ENCODE data around the gene GTPBP4.

The GTPBP4 gene

GRCh38 chr10:968546-969199 is 19.6 kb upstream of the GTPBP4 start:
- no peak for DNase-seq

- DNase-seq, result no peak
These were observed 18.6 kb upstream of the GTPBP4 start for GRCh38 chr10:969473-970150.

DNA sequence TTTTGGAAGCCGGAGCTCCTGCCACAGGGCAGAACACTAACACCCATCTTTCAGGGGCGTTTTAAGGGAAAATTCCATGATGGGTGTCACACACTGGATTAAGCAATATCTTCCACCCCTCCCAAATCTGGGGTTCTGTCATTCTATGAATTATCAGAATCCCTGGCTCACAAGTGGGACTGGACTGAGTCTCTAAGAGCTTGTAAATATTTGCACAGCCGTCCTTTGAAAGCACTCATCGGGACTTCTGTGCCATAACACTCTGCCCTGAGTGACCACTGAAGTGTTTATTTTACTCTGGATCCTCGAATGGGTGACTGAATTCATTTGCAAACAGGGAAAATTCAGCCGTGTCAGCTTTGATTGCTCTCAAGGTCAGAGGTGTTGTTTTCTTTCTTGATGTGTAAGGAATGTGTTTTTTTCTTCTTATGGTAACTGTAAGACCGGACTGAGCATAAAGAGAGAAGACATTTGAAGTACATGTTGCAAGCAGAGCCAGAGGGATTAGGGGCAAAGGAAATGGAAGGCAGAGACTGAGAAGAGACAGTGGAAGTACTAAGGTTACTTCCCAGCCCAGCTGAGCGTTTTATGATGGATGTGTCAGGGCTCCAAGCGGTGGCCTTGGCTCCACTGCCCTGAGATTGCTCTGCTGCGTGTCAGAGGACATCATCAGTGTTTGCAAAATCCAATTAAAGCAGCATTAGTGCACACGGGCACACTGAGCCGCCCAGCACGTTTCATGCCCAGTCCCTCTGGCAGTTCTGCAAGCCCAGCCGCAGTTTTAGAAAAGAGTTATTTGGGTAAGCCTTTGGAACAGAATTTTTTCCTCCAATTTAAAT is 17.7 kb upstream of the GTPBP4 start:
- no peak for DNase-seq

DNA sequence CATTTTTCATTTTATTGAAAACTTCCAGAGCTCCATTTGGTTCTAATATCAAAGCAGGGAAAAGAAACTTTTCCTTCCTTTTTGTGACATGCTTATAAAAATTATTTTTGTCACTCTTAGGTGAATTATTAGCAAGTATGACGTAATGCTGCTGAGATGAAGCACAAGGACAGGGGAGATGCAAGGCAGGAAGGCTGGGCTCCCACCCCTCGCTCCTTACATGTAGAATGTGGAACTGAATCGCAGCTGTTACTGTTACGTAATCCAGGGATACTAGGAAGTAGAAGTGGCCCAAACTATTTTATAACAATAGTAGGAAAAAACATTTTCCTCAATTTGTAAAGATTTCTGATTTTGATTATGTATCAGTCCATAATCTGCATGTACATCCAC is 17.1 kb upstream of the GTPBP4 start:
- DNase-seq, result no peak

- DNase-seq, result no peak
These were observed 16.6 kb upstream of the GTPBP4 start for GRCh38 chr10:971613-972012.

DNA sequence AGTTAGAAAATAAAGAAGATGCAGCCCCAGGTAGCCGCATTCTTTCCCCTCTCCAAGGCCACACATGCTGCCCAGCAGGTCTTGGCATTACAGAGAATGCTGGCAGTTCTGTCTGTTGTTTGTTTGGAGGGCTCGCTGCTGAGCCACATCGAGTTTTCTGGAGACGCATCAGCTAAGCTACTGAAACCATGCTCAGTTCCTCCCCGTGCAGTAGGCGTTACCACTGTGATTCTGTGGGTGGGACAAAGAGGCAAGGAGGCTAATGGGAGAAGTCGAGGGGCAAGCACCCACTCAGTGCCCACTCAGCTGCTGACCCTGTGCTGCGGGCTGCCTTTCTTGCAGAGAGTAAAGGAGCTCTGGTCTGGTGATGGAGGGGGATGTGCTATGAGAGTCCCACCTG is 15.5 kb upstream of the GTPBP4 start:
- no peak for DNase-seq

DNA sequence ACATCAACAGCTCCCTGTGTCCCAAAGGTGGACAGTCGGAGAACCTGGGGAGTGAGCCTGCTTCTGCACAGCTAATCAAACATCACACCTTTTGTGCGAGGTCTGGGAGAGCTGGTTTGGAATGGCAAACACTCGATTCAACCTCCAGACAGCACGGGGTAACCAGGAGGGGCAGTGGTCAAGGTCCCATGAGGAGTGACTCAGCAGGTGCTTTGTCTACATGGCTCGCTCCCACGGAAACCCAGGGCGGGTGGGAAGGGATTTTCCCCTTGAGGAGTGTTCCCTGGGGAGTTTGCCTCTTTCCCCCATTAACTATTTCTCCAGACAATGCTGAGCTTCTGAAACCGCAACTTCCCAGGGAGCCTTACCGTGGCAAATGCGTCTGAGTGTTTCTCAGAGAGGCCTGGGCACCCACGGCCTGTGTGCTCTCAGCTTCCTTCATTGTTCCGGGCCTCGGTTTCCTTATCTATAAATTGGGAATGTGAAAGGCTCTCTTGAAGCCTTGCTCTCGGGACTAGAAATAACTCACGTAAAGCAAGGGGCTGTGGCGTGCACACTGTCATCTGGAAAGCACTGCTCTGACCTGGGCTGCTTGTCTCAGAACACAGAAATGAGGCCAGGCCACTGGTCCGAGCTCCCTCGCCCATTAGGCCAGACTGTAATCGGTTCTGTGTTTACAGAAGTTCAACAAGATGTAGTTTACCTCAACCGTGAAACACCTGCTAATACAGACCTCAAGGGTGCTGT is 14.0 kb upstream of the GTPBP4 start:
- no peak for DNase-seq

- no peak for DNase-seq
These were observed 13.5 kb upstream of the GTPBP4 start for GRCh38 chr10:974785-975074.

- DNase-seq, result no peak
These were observed 11.9 kb upstream of the GTPBP4 start for GRCh38 chr10:976316-976715.

GRCh38 chr10:978826-979421 is 9.3 kb upstream of the GTPBP4 start:
- no peak for DNase-seq

DNA sequence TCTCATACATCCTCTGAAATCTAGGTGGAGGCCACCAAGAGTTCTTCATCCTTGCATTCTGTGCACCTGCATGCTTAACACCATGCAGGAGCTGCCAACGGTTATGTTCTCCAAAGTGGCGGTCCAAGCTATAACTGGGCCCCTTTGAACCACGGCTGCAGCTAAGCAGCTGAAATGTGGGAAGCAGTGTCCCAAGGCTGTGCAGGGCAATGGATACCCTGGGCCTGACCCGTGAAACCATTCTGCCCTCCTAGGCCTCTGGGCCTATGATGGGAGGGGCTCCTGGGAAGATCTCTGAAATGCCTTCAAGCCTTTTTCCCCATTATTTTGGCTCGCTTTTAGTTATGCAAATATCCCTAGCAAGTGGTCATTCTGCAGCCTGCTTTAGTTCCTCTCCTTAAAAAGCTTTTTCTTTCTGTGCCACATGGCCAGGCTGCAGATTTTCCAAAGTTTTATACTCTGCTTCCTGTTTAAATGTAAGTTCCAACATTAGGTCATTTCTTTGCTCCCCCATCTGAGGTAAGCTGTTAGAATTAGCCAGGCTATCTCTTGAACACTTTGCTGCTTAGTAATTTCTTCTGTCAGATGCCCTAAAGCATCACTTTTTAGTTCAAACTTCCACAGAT is 7.7 kb upstream of the GTPBP4 start:
- DNase-seq, result no peak

DNA sequence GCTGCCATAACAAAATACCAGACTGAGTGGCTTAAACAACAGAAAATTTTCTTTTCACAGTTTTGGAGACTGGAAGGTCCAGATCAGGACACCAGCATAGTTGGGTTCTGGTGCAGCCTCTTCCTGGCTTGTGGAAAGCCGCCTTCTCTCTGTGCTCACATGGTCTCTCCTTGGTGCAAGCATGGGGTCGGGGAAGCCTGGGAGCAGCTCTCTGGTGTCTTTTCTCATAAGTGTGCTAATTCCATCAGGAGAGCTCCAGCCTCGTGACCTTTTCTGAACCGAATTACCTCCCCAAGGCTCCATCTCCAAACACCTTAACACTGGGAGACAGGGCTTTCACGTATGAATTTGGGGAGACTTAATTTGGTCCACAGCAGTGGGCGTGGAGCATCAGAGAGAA is 4.8 kb upstream of the GTPBP4 start:
- no peak for DNase-seq

DNA sequence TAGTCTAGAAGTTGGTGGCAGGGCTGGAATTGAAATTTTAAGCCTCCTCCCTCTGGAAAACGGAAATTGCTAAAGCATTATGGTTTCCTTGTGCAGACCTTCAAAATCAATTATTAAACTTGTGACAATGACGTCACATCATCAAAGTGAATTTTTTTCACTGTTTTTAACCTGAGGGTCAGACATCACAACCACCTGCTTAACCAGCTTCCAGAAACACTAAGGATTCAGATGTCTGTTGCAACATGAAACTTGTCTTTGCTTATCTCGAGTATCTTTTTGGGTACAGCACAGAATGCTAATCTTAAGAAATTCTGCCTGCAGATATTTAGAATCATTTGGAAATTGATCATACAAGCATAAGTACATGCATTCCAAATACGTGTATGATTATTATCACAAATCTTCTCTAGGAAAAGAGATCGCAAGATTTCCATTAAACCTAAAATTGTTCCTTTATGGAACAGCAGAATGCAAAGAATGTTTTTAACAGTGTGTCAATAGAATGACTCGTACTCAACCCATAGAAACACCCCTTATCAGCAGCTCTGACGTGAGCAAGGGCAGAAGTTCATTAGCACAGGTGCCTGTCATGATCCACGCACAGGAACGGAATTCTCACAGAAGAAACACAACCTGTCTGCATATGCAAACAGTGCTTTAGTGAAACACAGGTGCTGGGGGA is 4.1 kb upstream of the GTPBP4 start:
- no peak for DNase-seq

DNA sequence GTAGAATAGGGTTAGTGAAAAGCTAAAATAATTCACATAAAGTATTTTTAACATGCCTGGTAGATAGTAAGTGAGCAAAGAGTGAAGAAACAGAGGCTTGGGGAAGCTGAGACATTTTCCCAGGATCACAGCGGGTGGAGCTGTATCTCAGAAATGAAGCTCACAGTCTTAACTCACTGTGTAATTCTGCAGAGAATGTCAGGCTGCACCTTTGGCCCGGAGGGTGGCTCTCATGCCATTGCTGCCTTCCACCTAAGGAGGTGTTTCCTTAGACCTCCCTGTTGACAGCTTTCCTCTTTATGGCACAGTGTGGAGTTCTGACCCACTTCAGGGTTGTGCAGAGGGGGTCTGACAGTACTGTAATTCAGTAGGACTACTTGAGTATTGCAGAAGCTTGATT is 2.9 kb upstream of the GTPBP4 start:
- no peak for DNase-seq

DNA sequence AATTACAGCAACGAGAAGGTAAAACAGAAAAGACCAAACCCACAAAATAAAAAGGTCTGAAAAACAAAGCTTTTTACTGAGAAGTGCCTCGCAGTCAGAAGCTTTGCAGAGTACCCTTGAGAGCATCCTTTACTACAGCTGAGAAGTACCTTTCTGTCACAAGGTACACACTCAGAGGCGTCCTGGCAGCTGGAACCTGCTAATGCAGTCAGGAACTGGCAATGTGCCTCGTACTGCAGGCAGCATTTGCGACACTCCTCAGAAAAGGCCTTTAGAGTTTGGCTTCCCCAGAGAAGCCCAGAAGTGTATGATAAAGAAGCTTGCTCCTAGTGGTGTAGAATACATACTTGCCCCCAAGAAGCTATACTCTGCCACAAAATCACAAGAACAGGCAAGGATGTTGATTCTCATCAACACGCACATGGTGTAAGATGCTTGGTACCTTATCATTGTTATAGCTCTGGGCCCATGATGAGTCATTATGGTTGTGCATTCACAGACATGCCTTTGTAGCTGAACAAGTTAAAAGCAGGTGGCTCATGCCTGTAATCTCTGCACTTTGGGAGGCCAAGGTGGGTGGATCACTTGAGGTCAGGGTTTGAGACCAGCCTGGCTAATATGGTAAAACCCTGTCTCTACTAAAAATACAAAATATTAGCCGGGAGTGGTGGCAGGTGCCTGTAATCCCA is 2.0 kb upstream of the GTPBP4 start:
- no peak for DNase-seq

GRCh38 chr10:986881-987619 is 1.2 kb upstream of the GTPBP4 start:
- no peak for DNase-seq

GRCh38 chr10:987620-987869 is 689 bp upstream of the GTPBP4 start:
- no peak for DNase-seq

GRCh38 chr10:988667-989545 is 672 bp downstream of the GTPBP4 start:
- DNase-seq, result peak; percentile 40

DNA sequence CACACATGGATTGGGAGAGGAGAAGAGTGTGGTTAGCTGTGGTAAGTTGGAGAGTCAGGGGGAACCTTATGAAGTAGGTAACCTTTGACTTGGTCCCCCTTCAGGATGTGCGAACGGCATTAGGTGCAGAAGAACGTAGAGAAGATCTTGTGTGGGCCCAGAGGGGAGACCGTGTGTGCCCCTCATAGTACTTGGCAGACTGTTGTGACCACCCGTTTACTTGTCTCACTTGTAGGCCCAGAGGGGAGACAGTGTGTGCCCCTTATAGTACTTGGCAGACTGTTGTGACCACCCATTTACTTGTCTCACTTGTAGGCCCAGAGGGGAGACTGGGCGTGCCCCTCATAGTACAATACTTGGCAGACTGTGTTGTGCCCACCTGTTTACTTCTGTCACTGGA is 2.6 kb downstream of the GTPBP4 start:
- DNase-seq, result no peak

DNA sequence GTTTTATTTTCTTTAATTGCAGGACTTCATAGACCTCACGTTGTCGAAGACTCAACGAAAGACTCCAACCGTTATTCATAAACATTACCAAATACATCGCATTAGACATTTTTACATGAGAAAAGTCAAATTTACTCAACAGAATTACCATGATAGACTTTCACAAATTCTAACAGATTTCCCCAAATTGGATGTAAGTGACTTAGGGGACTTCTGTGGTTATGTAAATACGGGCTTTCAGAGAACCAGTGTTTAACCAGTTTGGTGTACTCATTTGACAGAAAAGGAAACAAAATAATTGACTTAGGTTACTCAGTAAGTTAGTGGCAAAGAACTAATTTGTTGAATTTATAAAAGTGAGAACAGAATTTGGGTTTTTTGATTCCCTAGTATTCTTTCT is 4.2 kb downstream of the GTPBP4 start:
- DNase-seq, result no peak
